ENCODE data around the gene ASB2. TPM values are rescaled to one million over a fixed set of nuclear protein-coding genes. Genes with fewer than 3 reads are reported as not detected.
A peak's percentile ranks its signal among the peaks of the same experiment; 100 is the strongest.

ASB2 gene
- total and polyA plus RNA-seq, 4 donors, result 9.1 to 57.0 (median 39.1) TPM

- Histone ChIP-seq H3K9me3 (ENCODE audit: control insufficient read depth, low read length) (no peaks in the 10 kb centered on the region), H3K27ac (ENCODE audit: low read depth in 1 of 2, low read length in 2 of 2) (no peak overlapping the region), H3K4me1 (ENCODE audit: control insufficient read depth in 1 of 2, insufficient read depth in 2 of 2, low read length in 2 of 2) (peaks cover 0 to 3% of the 10 kb centered on the region in 2 donors), H3K27me3 (ENCODE audit: control insufficient read depth in 1 of 2, insufficient read depth in 2 of 2, low read length in 1 of 2) (no peaks in the 10 kb centered on the region), H3K36me3 (ENCODE audit: control insufficient read depth in 1 of 2, insufficient read depth in 2 of 2, low read length in 1 of 2) (peaks cover 0 to 5% of the 10 kb centered on the region in 2 donors), H3K4me3 (ENCODE audit: low read length in 2 of 2) (no peak overlapping the region)
- WGBS, 2 donors, result 80 to 86% methylated on average over 4 of the region's 4 CpGs
- DNase-seq (no peak), ATAC-seq (ENCODE audit: low FRiP score) (no peak)
- intact Hi-C loops (cut with DNase I), result no loop called here
Measured at GRCh38 chr14:93963692-93964091, 12.7 kb downstream of the ASB2 start.

GRCh38 chr14:93962701-93963601 is 13.4 kb downstream of the ASB2 start:
- H3K9me3 ChIP-seq (ENCODE audit: control insufficient read depth, low read length), result no peaks in the 10 kb centered on the region
- DNase-seq (no peak), ATAC-seq (ENCODE audit: low FRiP score) (no peak)
- H3K27me3 ChIP-seq (ENCODE audit: control insufficient read depth in 1 of 2, insufficient read depth in 2 of 2, low read length in 1 of 2), result no peaks in the 10 kb centered on the region
- peaks cover 0 to 3% of the 10 kb centered on the region in 2 donors for H3K4me1 ChIP-seq (ENCODE audit: control insufficient read depth in 1 of 2, insufficient read depth in 2 of 2, low read length in 2 of 2)
- no peak overlapping the region for H3K4me3 ChIP-seq (ENCODE audit: low read length in 2 of 2)
- peaks cover 0 to 5% of the 10 kb centered on the region in 2 donors for H3K36me3 ChIP-seq (ENCODE audit: control insufficient read depth in 1 of 2, insufficient read depth in 2 of 2, low read length in 1 of 2)
- intact Hi-C loops (cut with DNase I), result no loop called here
- 45 to 57% methylated on average over 16 of the region's 16 CpGs for WGBS, 2 donors
- no peak overlapping the region for H3K27ac ChIP-seq (ENCODE audit: low read depth in 1 of 2, low read length in 2 of 2)

- peaks cover 0 to 3% of the 10 kb centered on the region in 2 donors for H3K4me1 ChIP-seq (ENCODE audit: control insufficient read depth in 1 of 2, insufficient read depth in 2 of 2, low read length in 2 of 2)
- intact Hi-C loops (cut with DNase I), result no loop called here
- WGBS, 2 donors, result 91 to 94% methylated on average over 8 of the region's 8 CpGs
- no peak overlapping the region for H3K4me3 ChIP-seq (ENCODE audit: low read length in 2 of 2)
- H3K9me3 ChIP-seq (ENCODE audit: control insufficient read depth, low read length), result no peaks in the 10 kb centered on the region
- DNase-seq (no peak), ATAC-seq (ENCODE audit: low FRiP score) (no peak)
- no peaks in the 10 kb centered on the region for H3K27me3 ChIP-seq (ENCODE audit: control insufficient read depth in 1 of 2, insufficient read depth in 2 of 2, low read length in 1 of 2)
- no peak overlapping the region for H3K27ac ChIP-seq (ENCODE audit: low read depth in 1 of 2, low read length in 2 of 2)
- H3K36me3 ChIP-seq (ENCODE audit: control insufficient read depth in 1 of 2, insufficient read depth in 2 of 2, low read length in 1 of 2), result peaks cover 0 to 5% of the 10 kb centered on the region in 2 donors
Measured at GRCh38 chr14:93961620-93962019, 14.8 kb downstream of the ASB2 start.

GRCh38 chr14:93960774-93961438 is 15.5 kb downstream of the ASB2 start:
- Histone ChIP-seq H3K4me1 (ENCODE audit: control insufficient read depth in 1 of 2, insufficient read depth in 2 of 2, low read length in 2 of 2) (peaks cover 0 to 3% of the 10 kb centered on the region in 2 donors), H3K27ac (ENCODE audit: low read depth in 1 of 2, low read length in 2 of 2) (no peak overlapping the region), H3K4me3 (ENCODE audit: low read length in 2 of 2) (no peak overlapping the region), H3K27me3 (ENCODE audit: control insufficient read depth in 1 of 2, insufficient read depth in 2 of 2, low read length in 1 of 2) (no peaks in the 10 kb centered on the region), H3K9me3 (ENCODE audit: control insufficient read depth, low read length) (no peaks in the 10 kb centered on the region), H3K36me3 (ENCODE audit: control insufficient read depth in 1 of 2, insufficient read depth in 2 of 2, low read length in 1 of 2) (peaks cover 0 to 5% of the 10 kb centered on the region in 2 donors)
- WGBS, 2 donors, result 87 to 93% methylated on average over 3 of the region's 3 CpGs
- DNase-seq (no peak), ATAC-seq (ENCODE audit: low FRiP score) (no peak)
- intact Hi-C loops (cut with DNase I), result no loop called here

GRCh38 chr14:93960108-93960475 is 16.3 kb downstream of the ASB2 start:
- H3K4me1 ChIP-seq (ENCODE audit: control insufficient read depth in 1 of 2, insufficient read depth in 2 of 2, low read length in 2 of 2), result no peaks in the 10 kb centered on the region
- H3K9me3 ChIP-seq (ENCODE audit: control insufficient read depth, low read length), result no peaks in the 10 kb centered on the region
- H3K4me3 ChIP-seq (ENCODE audit: low read length in 2 of 2), result no peak overlapping the region
- peak overlapping the region in 1 of 2 donors; percentile 6 for H3K27ac ChIP-seq (ENCODE audit: low read depth in 1 of 2, low read length in 2 of 2)
- DNase-seq (no peak), ATAC-seq (ENCODE audit: low FRiP score) (no peak)
- no peaks in the 10 kb centered on the region for H3K27me3 ChIP-seq (ENCODE audit: control insufficient read depth in 1 of 2, insufficient read depth in 2 of 2, low read length in 1 of 2)
- intact Hi-C loops (cut with DNase I), result no loop called here
- peaks cover 0 to 5% of the 10 kb centered on the region in 2 donors for H3K36me3 ChIP-seq (ENCODE audit: control insufficient read depth in 1 of 2, insufficient read depth in 2 of 2, low read length in 1 of 2)

GRCh38 chr14:93959239-93960107 is 16.9 kb downstream of the ASB2 start:
- H3K9me3 ChIP-seq (ENCODE audit: control insufficient read depth, low read length), result no peaks in the 10 kb centered on the region
- DNase-seq, result peak; percentile 84 to 88
- intact Hi-C loops (cut with DNase I), result loop anchor here (5.0 kb wide), 1 partner anchor 38 kb away; the partner anchor contains the start of gene CCDC197 (in 2 of the 2)
- 38 to 45% methylated on average over 23 of the region's 23 CpGs for WGBS, 2 donors
- ATAC-seq (ENCODE audit: low FRiP score), result peak; percentile 49
- no peaks in the 10 kb centered on the region for H3K4me1 ChIP-seq (ENCODE audit: control insufficient read depth in 1 of 2, insufficient read depth in 2 of 2, low read length in 2 of 2)
- H3K27me3 ChIP-seq (ENCODE audit: control insufficient read depth in 1 of 2, insufficient read depth in 2 of 2, low read length in 1 of 2), result no peaks in the 10 kb centered on the region
- peaks cover 0 to 5% of the 10 kb centered on the region in 2 donors for H3K36me3 ChIP-seq (ENCODE audit: control insufficient read depth in 1 of 2, insufficient read depth in 2 of 2, low read length in 1 of 2)
- no peak overlapping the region for H3K4me3 ChIP-seq (ENCODE audit: low read length in 2 of 2)
- H3K27ac ChIP-seq (ENCODE audit: low read depth in 1 of 2, low read length in 2 of 2), result peak overlapping the region; percentile 6 to 46

GRCh38 chr14:93958567-93959238 is 17.7 kb downstream of the ASB2 start:
- intact Hi-C loops (cut with DNase I), result loop anchor here (5.0 kb wide), 1 partner anchor 39 kb away; the partner anchor contains the start of gene CCDC197 (in 2 of the 2)
- no peak for ATAC-seq (ENCODE audit: low FRiP score)
- H3K9me3 ChIP-seq (ENCODE audit: control insufficient read depth, low read length), result no peaks in the 10 kb centered on the region
- H3K27ac ChIP-seq (ENCODE audit: low read depth in 1 of 2, low read length in 2 of 2), result no peak overlapping the region
- no peak for DNase-seq
- no peak overlapping the region for H3K4me3 ChIP-seq (ENCODE audit: low read length in 2 of 2)
- H3K27me3 ChIP-seq (ENCODE audit: control insufficient read depth in 1 of 2, insufficient read depth in 2 of 2, low read length in 1 of 2), result no peaks in the 10 kb centered on the region
- WGBS, 2 donors, result 90 to 91% methylated on average over 7 of the region's 7 CpGs
- peaks cover 0 to 3% of the 10 kb centered on the region in 2 donors for H3K36me3 ChIP-seq (ENCODE audit: control insufficient read depth in 1 of 2, insufficient read depth in 2 of 2, low read length in 1 of 2)
- no peaks in the 10 kb centered on the region for H3K4me1 ChIP-seq (ENCODE audit: control insufficient read depth in 1 of 2, insufficient read depth in 2 of 2, low read length in 2 of 2)
